H9 (cell line): Measurements from ENCODE around the gene NOL7. TPM values are rescaled to one million over a fixed set of nuclear protein-coding genes. Genes with fewer than 3 reads are reported as not detected.

Source experiments
- DNase-seq: peaks from one replicate; pipeline ENCODE4 v3.0.0-alpha.2; 2017
- H2AFZ ChIP-seq: one replicate; pipeline ENCODE4 v1.6.1; 2013; ENCODE audit warnings: mild to moderate bottlenecking, low read length, control low read depth, moderate library complexity
- H2AK5ac ChIP-seq: 2 replicates; pipeline ENCODE4 v1.6.1; 2013; ENCODE audit warnings: low read length, control low read depth, mixed read lengths; ENCODE audit not compliant: insufficient read length
- H2BK120ac ChIP-seq: one replicate; pipeline ENCODE4 v1.6.1; 2013; ENCODE audit warnings: low read depth, mild to moderate bottlenecking, low read length, control low read depth, inconsistent platforms; ENCODE audit not compliant: poor library complexity, severe bottlenecking
- H2BK12ac ChIP-seq: 2 replicates; pipeline ENCODE4 v1.6.1; 2013; ENCODE audit warnings: low read length, control low read depth, mixed read lengths, low read depth; ENCODE audit not compliant: insufficient read length
- H2BK15ac ChIP-seq: 2 replicates; pipeline ENCODE4 v1.6.1; 2013; ENCODE audit warnings: low read depth, low read length, control low read depth
- H2BK20ac ChIP-seq: one replicate; pipeline ENCODE4 v1.6.1; 2013; ENCODE audit warnings: low read depth, mild to moderate bottlenecking, low read length, control low read depth, inconsistent platforms; ENCODE audit not compliant: poor library complexity, severe bottlenecking
- H2BK5ac ChIP-seq: 2 replicates; pipeline ENCODE4 v1.6.1; 2013; ENCODE audit warnings: low read length, control low read depth, mixed read lengths; ENCODE audit not compliant: insufficient read length
- H3K14ac ChIP-seq: 2 replicates; pipeline ENCODE4 v1.6.1; 2013; ENCODE audit warnings: low read length, control low read depth; ENCODE audit not compliant: insufficient read depth
- H3K18ac ChIP-seq: 2 replicates; pipeline ENCODE4 v1.6.1; 2013; ENCODE audit warnings: low read depth, mild to moderate bottlenecking, mixed read lengths, low read length, control low read depth; ENCODE audit not compliant: insufficient read length
- H3K23ac ChIP-seq: 2 replicates; pipeline ENCODE4 v1.6.1; 2013; ENCODE audit warnings: low read length, control low read depth, mixed read lengths, low read depth; ENCODE audit not compliant: insufficient read length
- H3K23me2 ChIP-seq: 2 replicates; pipeline ENCODE4 v1.6.1; 2013; ENCODE audit warnings: low read depth, mild to moderate bottlenecking, mixed read lengths, low read length, control low read depth; ENCODE audit not compliant: insufficient read length, poor library complexity, severe bottlenecking
- H3K27ac ChIP-seq: 2 replicates; pipeline ENCODE4 v1.5.1; 2013; ENCODE audit warnings: low read length, control low read depth, mixed read lengths, low read depth; ENCODE audit not compliant: insufficient read length
- H3K27me3 ChIP-seq: 2 replicates; pipeline ENCODE4 v1.6.1; 2013; ENCODE audit warnings: low read length, control low read depth, inconsistent platforms; ENCODE audit not compliant: insufficient read depth
- H3K4ac ChIP-seq: 2 replicates; pipeline ENCODE4 v1.6.1; 2013; ENCODE audit warnings: low read depth, mild to moderate bottlenecking, control low read depth, inconsistent platforms, low read length, moderate library complexity
- H3K4me1 ChIP-seq: 2 replicates; pipeline ENCODE4 v1.6.1; 2013; ENCODE audit warnings: low read length, control low read depth, inconsistent platforms; ENCODE audit not compliant: insufficient read depth
- H3K4me2 ChIP-seq: 2 replicates; pipeline ENCODE4 v1.6.1; 2013; ENCODE audit warnings: low read length, control low read depth, mixed read lengths; ENCODE audit not compliant: insufficient read length, insufficient read depth
- H3K56ac ChIP-seq: 2 replicates; pipeline ENCODE4 v1.6.1; 2013; ENCODE audit warnings: low read depth, mild to moderate bottlenecking, mixed read lengths, low read length, control low read depth; ENCODE audit not compliant: insufficient read length
- H3K79me1 ChIP-seq: 2 replicates; pipeline ENCODE4 v1.6.1; 2013; ENCODE audit warnings: low read depth, mild to moderate bottlenecking, moderate library complexity, low read length, control low read depth, inconsistent platforms; ENCODE audit not compliant: insufficient read depth, poor library complexity, severe bottlenecking
- H3K79me2 ChIP-seq: 2 replicates; pipeline ENCODE4 v1.6.1; 2013; ENCODE audit warnings: low read length, control low read depth, inconsistent platforms; ENCODE audit not compliant: insufficient read depth
- H3K9ac ChIP-seq: 2 replicates; pipeline ENCODE4 v1.6.1; 2013; ENCODE audit warnings: low read length, control low read depth, mixed read lengths; ENCODE audit not compliant: insufficient read length; ENCODE audit errors: extremely low read depth
- H3K9me3 ChIP-seq: one replicate; pipeline ENCODE4 v1.6.1; 2013; ENCODE audit warnings: low read depth, low read length, inconsistent platforms; ENCODE audit not compliant: control insufficient read depth
- H3T11ph ChIP-seq: one replicate; pipeline ENCODE4 v1.6.1; 2013; ENCODE audit warnings: mild to moderate bottlenecking, low read length, control low read depth, inconsistent platforms
- H4K20me1 ChIP-seq: one replicate; pipeline ENCODE4 v1.6.1; 2013; ENCODE audit not compliant: control insufficient read depth, insufficient read length, insufficient read depth
- H4K5ac ChIP-seq: 2 replicates; pipeline ENCODE4 v1.6.1; 2013; ENCODE audit warnings: low read depth, mild to moderate bottlenecking, mixed read lengths, low read length, control low read depth; ENCODE audit not compliant: insufficient read length
- H4K8ac ChIP-seq: replicated peaks from 2 replicates; pipeline ENCODE4 v1.6.1; 2013; ENCODE audit warnings: low read length, control low read depth, mixed read lengths, low read depth; ENCODE audit not compliant: insufficient read length
- H4K91ac ChIP-seq: 2 replicates; pipeline ENCODE4 v1.6.1; 2013; ENCODE audit warnings: low read depth, mild to moderate bottlenecking, moderate library complexity, mixed read lengths, low read length, control low read depth; ENCODE audit not compliant: insufficient read length
- H3K27ac Mint-ChIP-seq, 3 experiments: 2 replicates in 2 of 3; 3 replicates in 1 of 3; pipeline ENCODE4 v1.8.0; 2020 to 2021; ENCODE audit warnings: mixed read lengths in 3 of 3, mild to moderate bottlenecking in 1 of 3, moderate library complexity in 1 of 3
- H3K27me3 Mint-ChIP-seq: 2 replicates; pipeline ENCODE4 v1.8.0; 2021; ENCODE audit warnings: low read depth, mild to moderate bottlenecking, moderate library complexity, mixed read lengths
- H3K36me3 Mint-ChIP-seq, 3 experiments: 2 replicates in 2 of 3; 3 replicates in 1 of 3; pipeline ENCODE4 v1.8.0; 2020 to 2021; ENCODE audit warnings: low read depth in 3 of 3, mixed read lengths in 3 of 3; ENCODE audit not compliant: insufficient read depth in 1 of 3
- H3K4me1 Mint-ChIP-seq, 2 experiments: 2 replicates each; pipeline ENCODE4 v1.8.0; 2020; ENCODE audit warnings: mixed read lengths in 2 of 2
- H3K4me3 Mint-ChIP-seq, 2 experiments: 2 replicates in 1 of 2; 3 replicates in 1 of 2; pipeline ENCODE4 v1.8.0; 2020 to 2021; ENCODE audit warnings: mild to moderate bottlenecking in 2 of 2, mixed read lengths in 2 of 2, moderate library complexity in 1 of 2
- H3K9me3 Mint-ChIP-seq, 2 experiments: 2 replicates in 1 of 2; 3 replicates in 1 of 2; pipeline ENCODE4 v1.8.0; 2020; ENCODE audit warnings: mild to moderate bottlenecking in 2 of 2, mixed read lengths in 2 of 2, moderate library complexity in 1 of 2
- WGBS: extraction: QIAGEN DNeasy Blood & Tissue Kit; methylation state at CpG from one replicate; pipeline ENCODE4 v1.1.7; 2013; ENCODE audit warnings: missing lambda C conversion rate, low lambda C conversion rate, mixed read lengths; ENCODE audit not compliant: insufficient read length; ENCODE audit errors: extremely low coverage; 5-methylcytosine and 5-hydroxymethylcytosine counted together
- total RNA-seq: library from RNA; stranded (reverse); gene quantifications from 2 replicates; pipeline ENCODE4 v1.2.1, GENCODE V29; 2021
- TF ChIP-seq, protein P1 (sequence below): fragments of 200-600 bp; sonication (generic); conservative IDR thresholded peaks from 3 replicates; pipeline ENCODE4 v1.8.0; 2021; ENCODE audit warnings: antibody characterized with exemption, mild to moderate bottlenecking

The NOL7 gene
- total RNA-seq, 1 experiment from 2014 or later: 72.1 TPM

DNA sequence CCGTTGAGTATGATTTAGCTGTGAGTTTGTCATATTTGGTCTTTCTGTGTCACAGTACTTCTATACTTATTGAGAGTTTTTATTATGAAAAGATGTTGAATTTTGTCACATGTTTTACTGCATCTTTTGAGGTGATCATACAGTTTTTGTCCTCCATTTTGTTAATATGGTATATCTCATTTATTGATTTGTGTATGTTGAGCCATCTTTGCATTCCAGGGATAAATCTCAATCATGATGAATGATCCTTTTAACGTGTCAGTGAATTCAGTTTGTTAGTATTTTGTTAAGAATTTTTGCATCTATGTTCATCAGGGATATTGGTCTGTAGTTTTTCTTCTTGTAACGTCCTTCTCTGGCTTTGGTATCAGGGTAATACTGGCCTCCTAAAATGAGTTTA is 37.2 kb upstream of the NOL7 start:
- no peak overlapping the region for H2BK20ac ChIP-seq

More for the DNA sequence above, 37.2 kb upstream of the NOL7 start:
- no peak overlapping the region for H3K4me2 ChIP-seq
- H4K5ac ChIP-seq: no peak overlapping the region
- no peak overlapping the region for H2AFZ ChIP-seq
- TF ChIP-seq, protein P1, sequence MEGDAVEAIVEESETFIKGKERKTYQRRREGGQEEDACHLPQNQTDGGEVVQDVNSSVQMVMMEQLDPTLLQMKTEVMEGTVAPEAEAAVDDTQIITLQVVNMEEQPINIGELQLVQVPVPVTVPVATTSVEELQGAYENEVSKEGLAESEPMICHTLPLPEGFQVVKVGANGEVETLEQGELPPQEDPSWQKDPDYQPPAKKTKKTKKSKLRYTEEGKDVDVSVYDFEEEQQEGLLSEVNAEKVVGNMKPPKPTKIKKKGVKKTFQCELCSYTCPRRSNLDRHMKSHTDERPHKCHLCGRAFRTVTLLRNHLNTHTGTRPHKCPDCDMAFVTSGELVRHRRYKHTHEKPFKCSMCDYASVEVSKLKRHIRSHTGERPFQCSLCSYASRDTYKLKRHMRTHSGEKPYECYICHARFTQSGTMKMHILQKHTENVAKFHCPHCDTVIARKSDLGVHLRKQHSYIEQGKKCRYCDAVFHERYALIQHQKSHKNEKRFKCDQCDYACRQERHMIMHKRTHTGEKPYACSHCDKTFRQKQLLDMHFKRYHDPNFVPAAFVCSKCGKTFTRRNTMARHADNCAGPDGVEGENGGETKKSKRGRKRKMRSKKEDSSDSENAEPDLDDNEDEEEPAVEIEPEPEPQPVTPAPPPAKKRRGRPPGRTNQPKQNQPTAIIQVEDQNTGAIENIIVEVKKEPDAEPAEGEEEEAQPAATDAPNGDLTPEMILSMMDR: no peak
- no peak overlapping the region for H2BK15ac ChIP-seq
- no peaks in the 10 kb centered on the region for H3K4me1 ChIP-seq
- H4K20me1 ChIP-seq: no peaks in the 10 kb centered on the region
- no peak overlapping the region for H2BK5ac ChIP-seq
- peaks cover 7% of the 10 kb centered on the region in 2 experiments; a peak in 3 of 5 replicates for H3K9me3 Mint-ChIP-seq
- H4K8ac ChIP-seq: no peak overlapping the region
- no peak overlapping the region for H3K4ac ChIP-seq
- whole genome bisulfite sequencing: no CpG with 5 or more reads among the region's 3 CpGs
- H3K4me1 Mint-ChIP-seq: peaks cover 15 to 22% of the 10 kb centered on the region in 2 experiments
- H3K23ac ChIP-seq: no peak overlapping the region
- no peaks in the 10 kb centered on the region; the same call in 1 of the 2 replicates for H3K79me2 ChIP-seq
- H3K4me3 Mint-ChIP-seq: no peak overlapping the region
- H3K9ac ChIP-seq: no peak overlapping the region
- no peak for DNase-seq
- no peak overlapping the region for H2BK120ac ChIP-seq
- H3K27ac Mint-ChIP-seq: no peak overlapping the region
- no peak overlapping the region for H3K18ac ChIP-seq
- H3T11ph ChIP-seq: no peak overlapping the region
- no peak overlapping the region for H4K91ac ChIP-seq
- no peaks in the 10 kb centered on the region for H3K79me1 ChIP-seq
- H3K56ac ChIP-seq: no peak overlapping the region
- H3K23me2 ChIP-seq: peaks cover 11% of the 10 kb centered on the region
- no peak overlapping the region for H2BK12ac ChIP-seq
- no peaks in the 10 kb centered on the region for H3K27me3 ChIP-seq
- no peak overlapping the region for H3K14ac ChIP-seq
- peaks cover 9 to 24% (median 21%) of the 10 kb centered on the region in 3 experiments; a peak in 6 of 7 replicates for H3K36me3 Mint-ChIP-seq
- H2AK5ac ChIP-seq: no peak overlapping the region
- H3K27ac ChIP-seq: no peak overlapping the region
- H3K27me3 Mint-ChIP-seq: no peaks in the 10 kb centered on the region
- H3K9me3 ChIP-seq: no peaks in the 10 kb centered on the region
